Aorta (tissue), 5 donors: ENCODE measurements around the gene ZNF687. TPM values are rescaled to one million over a fixed set of nuclear protein-coding genes. Genes with fewer than 3 reads are reported as not detected.

Experiments
- ATAC-seq: fragments of 200-7000 bp; cut with Tn5 transposase; one replicate; pipeline ENCODE4 v1.9.1; 2022; ENCODE audit warnings: moderate library complexity; ENCODE audit not compliant: low FRiP score
- DNase-seq, 2 donors: peaks; one replicate each; pipeline ENCODE4 v3.0.0-alpha.2; 2020
- H3K27ac ChIP-seq, 2 donors: one replicate each; pipeline ENCODE4 v1.5.1; 2013; ENCODE audit warnings: low read length in 2 of 2, mild to moderate bottlenecking in 2 of 2, moderate library complexity in 2 of 2, control low read depth in 1 of 2, inconsistent platforms in 1 of 2, low read depth in 1 of 2
- H3K27me3 ChIP-seq, 2 donors: one replicate each; pipeline ENCODE4 v1.6.1; 2013; ENCODE audit warnings: control low read depth in 1 of 2, low read length in 1 of 2, mild to moderate bottlenecking in 1 of 2, moderate library complexity in 1 of 2; ENCODE audit not compliant: insufficient read depth in 2 of 2, control insufficient read depth in 1 of 2
- H3K36me3 ChIP-seq, 2 donors: one replicate each; pipeline ENCODE4 v1.6.1; 2013; ENCODE audit warnings: control low read depth in 1 of 2, low read length in 1 of 2, mild to moderate bottlenecking in 1 of 2; ENCODE audit not compliant: insufficient read depth in 2 of 2, control insufficient read depth in 1 of 2
- H3K4me1 ChIP-seq, 2 donors: one replicate each; pipeline ENCODE4 v1.6.1; 2013; ENCODE audit warnings: low read length in 2 of 2, control low read depth in 1 of 2, mild to moderate bottlenecking in 1 of 2, moderate library complexity in 1 of 2; ENCODE audit not compliant: insufficient read depth in 2 of 2, control insufficient read depth in 1 of 2
- H3K4me3 ChIP-seq, 2 donors: one replicate each; pipeline ENCODE4 v1.5.1; 2013; ENCODE audit warnings: low read length in 2 of 2, control low read depth in 1 of 2, mild to moderate bottlenecking in 1 of 2
- H3K9me3 ChIP-seq: one replicate; pipeline ENCODE4 v1.6.1; 2013; ENCODE audit warnings: mild to moderate bottlenecking, low read length; ENCODE audit not compliant: control insufficient read depth
- WGBS, 2 donors: extraction: QIAGEN DNeasy Blood & Tissue Kit; methylation state at CpG; one replicate each; pipeline ENCODE4 v1.1.7; 2013; 5-methylcytosine and 5-hydroxymethylcytosine counted together
- intact Hi-C, 2 donors: fragments of 100-400 bp; cut with DNase I; formaldehyde crosslinking; loops; one replicate each; pipeline versions ENCODE4 v1.14.2 to v1.15.0; 2022
- polyA plus RNA-seq, 2 donors: library from polyadenylated mRNA; stranded (reverse); fragments of 200-250 nt; gene quantifications; one replicate each; pipeline ENCODE4 v1.2.3, GENCODE V29; 2013
- total RNA-seq, 2 donors: library from RNA; stranded (reverse); fragmentation: NEBNext Ultra II Directional; extraction: Animal tissue kit (Norgen Biotek cat#: 25700); gene quantifications; one replicate each; pipeline ENCODE4 v1.2.1, GENCODE V29; 2021
- donor health status: healthy with polysubstance abuse.
- donor health status: Bipolar disorder and iron deficiency.
- donor health status: DM: no; HTN: no; CAD: no.
- donor health status: DM: no; HTN: no; CAD: no.
- donor health status: DM: yes; HTN: yes; CAD: no.

Gene ZNF687
- total and polyA plus RNA-seq, 4 donors = 7.7 to 24.0 (median 14.0) TPM

DNA sequence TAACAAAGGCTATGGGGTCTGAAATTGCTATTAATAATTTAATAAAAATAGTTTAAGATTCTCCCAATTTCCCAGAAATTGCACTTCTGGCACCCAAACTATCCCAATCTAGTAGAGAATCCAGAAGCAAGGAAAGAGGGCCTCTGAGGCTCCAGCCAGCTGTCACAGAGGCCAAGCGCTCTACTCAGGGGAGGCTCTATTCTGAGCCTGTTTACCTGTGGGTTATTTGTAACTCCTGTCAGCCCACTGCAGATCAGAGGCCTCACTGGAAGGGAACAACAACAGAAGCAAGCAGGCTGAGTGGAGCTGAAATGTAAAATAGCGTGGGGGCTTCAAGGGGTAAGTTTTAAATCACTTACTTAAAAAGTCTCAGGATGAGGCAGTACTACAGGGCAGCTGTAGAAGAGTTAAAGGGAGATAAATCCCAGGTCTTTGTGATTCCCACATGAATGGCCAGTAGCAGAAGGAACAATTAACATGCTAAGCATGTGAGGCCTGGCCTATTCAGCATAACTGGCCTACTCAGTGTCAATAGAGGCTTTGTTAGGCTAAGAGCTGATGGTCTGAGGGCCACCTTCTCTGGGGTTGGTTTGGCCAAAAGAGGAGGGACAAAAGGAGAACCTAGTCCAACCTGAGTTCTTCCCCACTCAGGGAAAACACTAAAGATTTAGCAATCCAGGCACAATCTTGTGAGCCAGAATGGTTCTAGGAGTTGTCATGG lies 12.8 kb downstream of the ZNF687 start:
- H3K27ac ChIP-seq = no peak overlapping the region
- no peak for ATAC-seq

DNA sequence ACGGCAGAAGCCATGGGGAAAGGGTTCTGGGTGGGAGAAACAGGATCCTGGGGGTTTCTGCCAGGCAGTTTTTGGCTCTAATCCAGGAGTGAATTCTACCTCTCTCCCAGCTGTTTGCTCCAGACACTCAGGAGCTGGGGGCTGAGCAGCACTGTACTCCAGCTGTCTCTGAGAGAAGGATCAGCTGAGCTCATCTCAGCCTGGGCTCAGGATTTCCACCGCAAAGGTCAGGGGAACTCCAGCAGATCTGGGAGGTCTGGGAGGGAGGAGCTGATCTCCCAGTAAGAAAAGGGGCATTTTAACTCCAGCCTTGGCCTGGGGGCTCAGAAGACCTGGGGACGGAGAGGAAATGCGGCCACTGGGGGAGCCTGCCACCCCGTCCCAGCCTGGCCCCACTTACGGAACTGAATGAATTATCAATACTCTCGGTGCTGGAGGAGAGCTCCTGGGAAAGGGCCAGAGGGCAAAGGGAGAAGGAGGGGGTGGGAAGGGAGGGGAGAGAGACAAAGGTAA lies 27.8 kb downstream of the ZNF687 start:
- Histone ChIP-seq H3K9me3 (no peaks in the 10 kb centered on the region), H3K36me3 (peaks cover 2 to 21% of the 10 kb centered on the region in 2 donors), H3K4me3 (no peak overlapping the region), H3K27ac (no peak overlapping the region), H3K4me1 (peaks cover 0 to 2% of the 10 kb centered on the region in 2 donors), H3K27me3 (no peaks in the 10 kb centered on the region)
- ATAC-seq = no peak
- 56 to 61% methylated on average over 7 of the region's 7 CpGs for WGBS, 2 donors
- no peak for DNase-seq
- intact Hi-C loops = no loop called here

More for the DNA sequence above, 12.8 kb downstream of the ZNF687 start:
- Histone ChIP-seq H3K4me3 (no peak overlapping the region), H3K4me1 (no peaks in the 10 kb centered on the region), H3K27me3 (no peaks in the 10 kb centered on the region), H3K9me3 (no peaks in the 10 kb centered on the region), H3K36me3 (peaks cover 0 to 25% of the 10 kb centered on the region in 2 donors)
- no peak for DNase-seq
- intact Hi-C loops = no loop called here
- 86 to 88% methylated on average over 2 of the region's 2 CpGs for WGBS, 2 donors

GRCh38 chr1:151311011-151311410 lies 28.9 kb downstream of the ZNF687 start:
- Histone ChIP-seq H3K27ac (peak overlapping the region in 1 of 2 donors; percentile 49), H3K9me3 (no peaks in the 10 kb centered on the region), H3K36me3 (peaks cover 2 to 16% of the 10 kb centered on the region in 2 donors), H3K4me3 (no peak overlapping the region), H3K4me1 (peaks cover 0 to 2% of the 10 kb centered on the region in 2 donors), H3K27me3 (no peaks in the 10 kb centered on the region)
- intact Hi-C loops = loop anchor here in 1 of 2 donors (1.0 kb wide), 1 partner anchor 16 kb away; the partner anchor contains the start of gene PI4KB
- DNase-seq (no peak), ATAC-seq (no peak)
- 55 to 60% methylated on average over 4 of the region's 4 CpGs for WGBS, 2 donors

DNA sequence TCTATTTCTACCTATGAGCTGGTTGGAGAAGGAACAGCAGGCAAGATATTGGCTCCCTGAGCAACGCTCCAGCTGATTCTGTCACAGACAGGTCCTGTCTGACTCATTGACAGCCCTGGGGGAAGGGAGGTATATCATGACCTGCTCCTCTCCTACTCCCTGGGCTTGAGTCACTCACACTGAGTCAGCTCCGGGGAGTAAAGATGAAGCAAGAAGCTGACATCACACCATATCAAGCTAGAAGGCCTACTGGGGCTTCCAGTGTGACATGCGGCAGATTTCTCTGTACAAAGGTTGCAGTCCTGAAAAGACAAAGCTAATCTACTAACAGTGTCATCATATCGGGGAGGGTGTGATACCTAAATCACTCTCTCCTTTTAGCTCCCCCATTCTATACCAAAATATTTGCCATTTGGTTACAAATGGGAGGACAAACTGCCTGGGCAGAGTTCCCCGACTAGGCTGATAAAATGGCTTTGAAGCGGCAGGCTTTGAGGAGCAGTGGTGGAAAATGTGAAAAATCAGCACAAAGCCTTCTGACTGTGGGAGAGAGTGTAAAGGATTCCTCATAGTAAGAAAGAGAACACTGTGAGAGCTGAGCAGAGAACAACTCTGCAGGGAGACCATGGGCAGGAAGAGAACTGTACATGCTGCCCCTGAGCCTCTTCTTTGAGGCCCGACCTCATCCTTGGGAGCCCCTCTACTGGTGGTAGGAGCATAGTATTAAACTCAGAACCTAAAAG lies 29.7 kb downstream of the ZNF687 start:
- ATAC-seq (peak; percentile 92), DNase-seq (peak; percentile 85 to 86)
- H3K27ac ChIP-seq = peak overlapping the region in 1 of 2 donors; percentile 64
- no peaks in the 10 kb centered on the region for H3K9me3 ChIP-seq
- WGBS, 2 donors = 48% methylated on average over 7 of the region's 7 CpGs
- no peak overlapping the region for H3K4me3 ChIP-seq
- H3K36me3 ChIP-seq = peaks cover 2 to 16% of the 10 kb centered on the region in 2 donors
- intact Hi-C loops = loop anchor here in 1 of 2 donors (1.0 kb wide), 1 partner anchor 16 kb away; the partner anchor contains the start of gene PI4KB
- no peaks in the 10 kb centered on the region for H3K27me3 ChIP-seq
- peaks cover 0 to 2% of the 10 kb centered on the region in 2 donors for H3K4me1 ChIP-seq

DNA sequence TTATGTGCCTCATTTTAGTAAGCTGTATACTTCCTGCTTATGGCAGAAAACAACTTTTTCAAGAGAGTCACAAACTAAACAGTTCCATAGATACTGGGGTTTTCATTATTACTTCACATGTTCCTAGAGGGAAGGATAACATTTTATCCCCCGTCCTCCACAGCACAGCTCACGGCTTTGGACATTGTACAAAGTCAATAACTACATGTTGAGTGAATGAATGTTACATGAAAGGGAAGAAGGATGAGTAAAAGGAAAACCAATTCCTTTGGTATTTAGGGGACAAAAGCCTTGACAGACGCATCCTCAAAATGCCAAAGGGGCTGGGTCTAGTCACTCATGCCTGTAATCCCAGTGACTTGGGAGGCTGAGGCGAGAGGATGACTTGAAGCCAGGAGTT lies 30.3 kb downstream of the ZNF687 start:
- WGBS, 2 donors = 44 to 56% methylated on average over 4 of the region's 4 CpGs
- peaks cover 2 to 16% of the 10 kb centered on the region in 2 donors for H3K36me3 ChIP-seq
- H3K27ac ChIP-seq = no peak overlapping the region
- H3K9me3 ChIP-seq = no peaks in the 10 kb centered on the region
- intact Hi-C loops = no loop called here
- ATAC-seq (no peak), DNase-seq (no peak)
- no peak overlapping the region for H3K4me3 ChIP-seq
- H3K4me1 ChIP-seq = peaks cover 0 to 2% of the 10 kb centered on the region in 2 donors
- H3K27me3 ChIP-seq = no peaks in the 10 kb centered on the region

DNA sequence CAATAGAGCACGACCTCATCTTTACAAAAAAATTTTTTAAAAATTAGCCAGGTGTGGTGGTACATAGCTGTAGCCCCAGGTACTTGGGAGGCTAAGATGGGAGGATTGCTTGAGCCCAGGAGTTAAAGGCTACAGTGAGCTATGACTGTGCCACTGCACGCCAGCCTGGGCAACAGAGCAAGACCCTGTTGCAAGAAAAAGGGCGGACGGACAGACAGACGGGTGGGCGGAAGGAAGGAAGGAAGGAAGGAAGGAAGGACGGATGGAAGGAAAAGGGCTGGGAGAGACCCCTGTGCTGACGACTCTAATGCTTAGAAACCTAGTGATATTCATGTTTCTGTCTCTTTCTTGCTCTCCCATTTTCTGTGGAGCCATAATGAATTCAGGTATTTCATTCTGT lies 30.7 kb downstream of the ZNF687 start:
- Histone ChIP-seq H3K9me3 (no peaks in the 10 kb centered on the region), H3K27ac (no peak overlapping the region), H3K4me1 (peaks cover 0 to 2% of the 10 kb centered on the region in 2 donors), H3K36me3 (peaks cover 2 to 14% of the 10 kb centered on the region in 2 donors), H3K27me3 (no peaks in the 10 kb centered on the region), H3K4me3 (no peak overlapping the region)
- 83 to 90% methylated on average over 8 of the region's 8 CpGs for WGBS, 2 donors
- ATAC-seq (no peak), DNase-seq (no peak)
- intact Hi-C loops = no loop called here

- WGBS, 2 donors = 10 to 17% methylated on average over 2 of the region's 2 CpGs
- no peaks in the 10 kb centered on the region for H3K9me3 ChIP-seq
- no peaks in the 10 kb centered on the region for H3K27me3 ChIP-seq
- peaks cover 2 to 11% of the 10 kb centered on the region in 2 donors for H3K36me3 ChIP-seq
- DNase-seq = no peak
- no peak overlapping the region for H3K27ac ChIP-seq
- H3K4me3 ChIP-seq = no peak overlapping the region
- intact Hi-C loops = no loop called here
- no peak for ATAC-seq
- H3K4me1 ChIP-seq = peaks cover 0 to 2% of the 10 kb centered on the region in 2 donors
Observed at GRCh38 chr1:151313501-151313900, 31.4 kb downstream of the ZNF687 start.

DNA sequence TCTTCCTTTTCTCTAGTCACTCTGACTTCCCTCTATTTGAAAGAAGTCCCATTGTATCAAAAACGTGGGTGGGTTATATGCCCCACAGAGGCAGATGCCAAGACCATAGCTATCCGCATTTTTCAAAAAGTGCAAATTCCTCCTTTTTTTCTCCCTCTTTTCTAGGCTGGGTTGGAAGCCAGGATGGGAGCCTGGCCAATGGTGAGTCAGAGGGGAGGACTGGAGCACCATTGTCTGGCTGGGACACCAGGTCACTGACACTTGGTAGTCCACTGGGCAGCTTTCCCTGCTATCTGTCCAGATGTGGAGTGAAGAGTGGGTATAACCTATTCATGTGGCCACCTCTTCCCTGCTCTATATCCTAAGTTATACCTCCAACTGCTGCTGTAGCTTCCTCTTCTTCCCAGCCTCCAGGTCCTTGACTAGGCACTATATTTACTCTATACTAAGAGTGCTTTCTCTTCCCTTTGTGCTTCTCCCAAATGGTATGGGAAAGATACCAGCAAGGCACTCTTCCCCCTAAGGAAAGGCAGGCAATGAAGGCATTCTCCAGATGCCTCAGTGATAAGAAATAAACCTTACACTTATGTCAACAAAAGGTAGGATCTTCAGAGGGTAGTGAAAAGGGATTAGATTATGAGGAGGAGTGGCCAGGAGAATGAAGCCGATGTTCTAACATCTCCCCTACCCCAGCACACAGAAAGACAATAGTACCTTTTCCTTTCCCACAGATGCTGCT lies 32.2 kb downstream of the ZNF687 start:
- Histone ChIP-seq H3K4me1 (peaks cover 0 to 2% of the 10 kb centered on the region in 2 donors), H3K36me3 (peaks cover 2 to 12% of the 10 kb centered on the region in 2 donors), H3K27ac (peak overlapping the region in 1 of 2 donors; percentile 19), H3K27me3 (no peaks in the 10 kb centered on the region), H3K4me3 (no peak overlapping the region), H3K9me3 (no peaks in the 10 kb centered on the region)
- DNase-seq = peak; percentile 86 to 93
- ATAC-seq = peak; percentile 85
- 34 to 35% methylated on average over 3 of the region's 3 CpGs for WGBS, 2 donors
- intact Hi-C loops = no loop called here
